A673 (cell line): ENCODE measurements around the gene CNTNAP4. TPM values are rescaled to one million over a fixed set of nuclear protein-coding genes. Genes with fewer than 3 reads are reported as not detected.

ENCODE experiments used
- BruUV-seq: library from RNA; stranded (reverse); fragments of 400-500 nt; replicated peaks from 2 replicates; lab custom pipeline; 2021; lab: Mats Ljungman, UMichigan
- CTCF ChIA-PET: fragments of 300-600 bp; sonication (Branson Sonifier 250); formaldehyde crosslinking; loops from one replicate; lab custom pipeline; 2022; ENCODE audit warnings: antibody characterized with exemption; lab: Charles Lee
- POLR2A ChIA-PET: fragments of 300-600 bp; sonication (Branson Sonifier 250); formaldehyde crosslinking; loops from one replicate; lab custom pipeline; 2022; ENCODE audit warnings: antibody characterized with exemption; ENCODE audit not compliant: low non-redundant PET; lab: Charles Lee
- DNase-seq: peaks from one replicate; pipeline ENCODE4 v3.0.0-alpha.2; 2015; ENCODE audit warnings: low spot score
- H3K27ac ChIP-seq: fragments of 200-600 bp; sonication (generic); 2 replicates; pipeline ENCODE4 v1.5.1; 2016; ENCODE audit warnings: mixed run types, low read depth, mild to moderate bottlenecking, mixed read lengths, antibody characterized with exemption, low read length; ENCODE audit not compliant: poor library complexity, severe bottlenecking
- H3K27me3 ChIP-seq: fragments of 200-600 bp; sonication (generic); replicated peaks from 2 replicates; pipeline ENCODE4 v1.6.1; 2017; ENCODE audit warnings: mixed run types, low read depth, mild to moderate bottlenecking, mixed read lengths, antibody characterized with exemption, low read length; ENCODE audit not compliant: insufficient read depth, poor library complexity
- H3K36me3 ChIP-seq: fragments of 200-600 bp; sonication (generic); 2 replicates; pipeline ENCODE4 v1.6.1; 2016; ENCODE audit warnings: mixed run types, mild to moderate bottlenecking, mixed read lengths, antibody characterized with exemption, low read length; ENCODE audit not compliant: insufficient read depth, poor library complexity, severe bottlenecking
- H3K4me1 ChIP-seq: fragments of 200-600 bp; sonication (generic); 2 replicates; pipeline ENCODE4 v1.6.1; 2017; ENCODE audit warnings: mixed run types, mild to moderate bottlenecking, mixed read lengths, antibody characterized with exemption, low read length; ENCODE audit not compliant: insufficient read depth, poor library complexity, severe bottlenecking
- H3K4me3 ChIP-seq: fragments of 200-600 bp; sonication (generic); 2 replicates; pipeline ENCODE4 v1.5.1; 2016; ENCODE audit warnings: low read depth, mixed run types, mild to moderate bottlenecking, mixed read lengths, low read length; ENCODE audit not compliant: poor library complexity, severe bottlenecking
- H3K9me3 ChIP-seq: fragments of 200-600 bp; sonication (generic); 2 replicates; pipeline ENCODE4 v1.6.1; 2016; ENCODE audit warnings: mixed run types, low read depth, mild to moderate bottlenecking, mixed read lengths, antibody characterized with exemption, low read length; ENCODE audit not compliant: poor library complexity, severe bottlenecking
- EZH2 ChIP-seq: fragments of 200-600 bp; sonication (generic); IDR thresholded peaks from 2 replicates; pipeline ENCODE4 v1.6.1; 2017; ENCODE audit warnings: borderline replicate concordance, low read depth, mild to moderate bottlenecking, mixed read lengths, antibody characterized with exemption, low read length; ENCODE audit not compliant: poor library complexity, severe bottlenecking
- intact Hi-C: fragments of 100-400 bp; cut with micrococcal nuclease; formaldehyde crosslinking; loops from one replicate; pipeline ENCODE4 v1.10.0; 2022; ENCODE audit not compliant: unreplicated experiment
- total RNA-seq: library from RNA; stranded (reverse); gene quantifications from 2 replicates; pipeline ENCODE4 v1.2.3, GENCODE V29; 2021
- TF ChIP-seq, protein P1 (sequence below): fragments of 300-800, 200-600 bp; sonication (generic); conservative IDR thresholded peaks from 2 replicates; pipeline ENCODE4 v1.5.1; 2017; ENCODE audit warnings: low read depth, mild to moderate bottlenecking, antibody characterized with exemption, low read length, moderate library complexity, mixed read lengths

The CNTNAP4 gene
- total RNA-seq, 1 experiment from 2014 or later = not detected

DNA sequence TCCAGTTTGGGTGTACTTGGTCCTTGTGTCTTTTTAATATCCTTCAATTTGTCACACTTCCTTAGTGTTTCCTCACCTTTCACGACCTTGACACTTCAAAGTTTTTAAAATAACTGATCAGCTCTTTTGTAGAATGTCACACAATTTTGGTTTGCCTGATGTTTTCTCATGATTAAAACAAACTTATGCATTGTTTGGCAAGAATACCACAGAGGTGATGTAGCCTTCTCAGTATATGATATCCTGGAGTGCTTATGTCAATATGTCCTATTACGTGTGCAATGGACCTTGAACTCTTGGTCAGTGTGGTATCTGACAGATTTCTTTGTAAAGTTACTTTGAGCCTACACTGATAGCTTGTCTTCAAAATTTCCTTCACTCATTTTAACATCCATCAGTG is 297.4 kb downstream of the CNTNAP4 start:
- Histone ChIP-seq H3K4me3 (no peak overlapping the region), H3K4me1 (no peaks in the 10 kb centered on the region), H3K27ac (no peak overlapping the region), H3K9me3 (no peaks in the 10 kb centered on the region), H3K27me3 (peaks cover 13% of the 10 kb centered on the region), H3K36me3 (no peaks in the 10 kb centered on the region)
- no peak for DNase-seq
- ChIA-PET CTCF (no interaction called here), POLR2A (no interaction called here)
- no TSS peak for BruUV-seq
- TF ChIP-seq, protein P1, sequence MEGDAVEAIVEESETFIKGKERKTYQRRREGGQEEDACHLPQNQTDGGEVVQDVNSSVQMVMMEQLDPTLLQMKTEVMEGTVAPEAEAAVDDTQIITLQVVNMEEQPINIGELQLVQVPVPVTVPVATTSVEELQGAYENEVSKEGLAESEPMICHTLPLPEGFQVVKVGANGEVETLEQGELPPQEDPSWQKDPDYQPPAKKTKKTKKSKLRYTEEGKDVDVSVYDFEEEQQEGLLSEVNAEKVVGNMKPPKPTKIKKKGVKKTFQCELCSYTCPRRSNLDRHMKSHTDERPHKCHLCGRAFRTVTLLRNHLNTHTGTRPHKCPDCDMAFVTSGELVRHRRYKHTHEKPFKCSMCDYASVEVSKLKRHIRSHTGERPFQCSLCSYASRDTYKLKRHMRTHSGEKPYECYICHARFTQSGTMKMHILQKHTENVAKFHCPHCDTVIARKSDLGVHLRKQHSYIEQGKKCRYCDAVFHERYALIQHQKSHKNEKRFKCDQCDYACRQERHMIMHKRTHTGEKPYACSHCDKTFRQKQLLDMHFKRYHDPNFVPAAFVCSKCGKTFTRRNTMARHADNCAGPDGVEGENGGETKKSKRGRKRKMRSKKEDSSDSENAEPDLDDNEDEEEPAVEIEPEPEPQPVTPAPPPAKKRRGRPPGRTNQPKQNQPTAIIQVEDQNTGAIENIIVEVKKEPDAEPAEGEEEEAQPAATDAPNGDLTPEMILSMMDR = no peak
- TF ChIP-seq EZH2 = no peak
- intact Hi-C loops = no loop called here

DNA sequence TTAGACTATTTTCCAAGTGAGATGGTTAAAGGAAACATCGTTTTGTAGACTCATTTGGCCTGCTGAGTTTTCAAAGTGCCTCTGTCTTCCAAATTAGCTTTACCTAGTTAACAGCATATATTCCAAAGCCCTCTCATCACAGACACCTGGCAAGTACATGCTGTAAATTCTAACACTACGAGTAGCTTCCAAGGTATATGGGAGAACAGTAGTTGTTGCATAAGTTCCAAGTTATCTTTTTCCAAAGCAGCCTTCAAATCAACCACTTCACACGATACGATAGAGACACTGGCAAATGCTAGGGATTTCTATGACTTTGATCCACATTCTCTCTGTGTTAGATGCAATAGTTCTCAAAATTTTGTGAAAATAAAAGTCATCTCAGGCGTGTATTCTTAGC is 299.3 kb downstream of the CNTNAP4 start:
- intact Hi-C loops = no loop called here

DNA sequence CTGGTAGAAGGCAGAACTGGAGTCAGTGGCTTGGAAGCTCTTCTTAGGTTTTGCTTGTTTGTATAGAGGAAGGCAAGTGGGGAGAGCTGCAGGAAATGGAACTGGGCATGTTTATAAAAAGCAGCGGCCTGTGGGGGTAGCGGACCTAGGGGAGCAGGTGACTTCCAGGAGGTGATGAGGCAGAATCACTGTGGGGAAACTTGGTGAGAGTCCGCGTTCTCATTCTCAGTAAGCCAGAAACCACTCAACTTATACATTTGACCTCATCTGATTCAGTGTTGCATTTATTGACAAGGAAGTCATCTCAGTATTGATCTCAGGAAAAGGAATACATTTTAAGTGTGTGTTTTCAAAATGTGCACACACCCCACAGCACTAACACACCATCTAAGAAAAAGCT is 299.8 kb downstream of the CNTNAP4 start:
- H3K27ac ChIP-seq = no peak overlapping the region
- no peaks in the 10 kb centered on the region for H3K4me1 ChIP-seq
- H3K36me3 ChIP-seq = no peaks in the 10 kb centered on the region
- DNase-seq = no peak
- H3K4me3 ChIP-seq = no peak overlapping the region
- H3K9me3 ChIP-seq = no peaks in the 10 kb centered on the region
- POLR2A ChIA-PET = no interaction called here
- CTCF ChIA-PET = no interaction called here
- intact Hi-C loops = no loop called here
- peaks cover 14% of the 10 kb centered on the region for H3K27me3 ChIP-seq
- TF ChIP-seq, protein P1 = no peak
- TF ChIP-seq EZH2 = no peak
- no TSS peak for BruUV-seq

More for the DNA sequence above, 299.3 kb downstream of the CNTNAP4 start:
- H3K4me1 ChIP-seq = no peaks in the 10 kb centered on the region
- no peaks in the 10 kb centered on the region for H3K36me3 ChIP-seq
- POLR2A ChIA-PET = no interaction called here
- BruUV-seq = no TSS peak
- H3K27ac ChIP-seq = no peak overlapping the region
- TF ChIP-seq, protein P1 = no peak
- TF ChIP-seq EZH2 = no peak
- H3K4me3 ChIP-seq = no peak overlapping the region
- CTCF ChIA-PET = no interaction called here
- no peak for DNase-seq
- H3K27me3 ChIP-seq = peaks cover 14% of the 10 kb centered on the region
- no peaks in the 10 kb centered on the region for H3K9me3 ChIP-seq
